Fibroblast of gingiva (primary cell): Measurements from ENCODE around the gene PODN.

Experiments used
- DNase-seq: peaks from one replicate; pipeline ENCODE4 v3.0.0-alpha.2; 2011; ENCODE audit warnings: low read depth

PODN gene

GRCh38 chr1:53051676-53052075 is 10.3 kb upstream of the PODN start:
- no peak for DNase-seq

GRCh38 chr1:53057127-53057526 is 4.9 kb upstream of the PODN start:
- DNase-seq = no peak

GRCh38 chr1:53060579-53060978 is 1.4 kb upstream of the PODN start:
- DNase-seq = peak; percentile 49

GRCh38 chr1:53061123-53061858 is 722 bp upstream of the PODN start:
- DNase-seq = no peak

- no peak for DNase-seq
Observed at GRCh38 chr1:53062708-53063591, 937 bp downstream of the PODN start.

- no peak for DNase-seq
Observed at GRCh38 chr1:53063744-53064515, 1.9 kb downstream of the PODN start.

- no peak for DNase-seq
Observed at GRCh38 chr1:53065391-53065790, 3.4 kb downstream of the PODN start.

- no peak for DNase-seq
Observed at GRCh38 chr1:53066488-53066887, 4.5 kb downstream of the PODN start.

- no peak for DNase-seq
Observed at GRCh38 chr1:53066891-53067738, 5.1 kb downstream of the PODN start.

- DNase-seq = no peak
Observed at GRCh38 chr1:53067886-53068285, 5.9 kb downstream of the PODN start.

GRCh38 chr1:53068314-53069099 is 6.5 kb downstream of the PODN start:
- no peak for DNase-seq

GRCh38 chr1:53069265-53069662 is 7.3 kb downstream of the PODN start:
- DNase-seq = no peak

- DNase-seq = no peak
Observed at GRCh38 chr1:53069663-53070327, 7.8 kb downstream of the PODN start.

- DNase-seq = no peak
Observed at GRCh38 chr1:53070621-53071020, 8.6 kb downstream of the PODN start.

GRCh38 chr1:53071167-53071865 is 9.3 kb downstream of the PODN start:
- DNase-seq = no peak

- DNase-seq = no peak
Observed at GRCh38 chr1:53071915-53072314, 9.9 kb downstream of the PODN start.

GRCh38 chr1:53073287-53073686 is 11.3 kb downstream of the PODN start:
- no peak for DNase-seq

- DNase-seq = no peak
Observed at GRCh38 chr1:53073868-53074311, 11.9 kb downstream of the PODN start.

- DNase-seq = no peak
Observed at GRCh38 chr1:53074313-53075154, 12.5 kb downstream of the PODN start.
